LNCaP clone FGC (cell line): ENCODE results near the gene CFAP68.

Experiments used
- DNase-seq: peaks from one replicate; pipeline ENCODE4 v3.0.0-alpha.2; 2011; ENCODE audit warnings: low read depth
- H3K4me3 ChIP-seq: 2 replicates; pipeline ENCODE4 v1.5.1; 2011; ENCODE audit warnings: mild to moderate bottlenecking, low read depth, low read length, control low read depth
- TF ChIP-seq, protein P1 (sequence below): IDR thresholded peaks from 2 replicates; pipeline ENCODE4 v1.5.1; 2012; ENCODE audit warnings: mild to moderate bottlenecking; ENCODE audit not compliant: control insufficient read depth, insufficient read depth; ENCODE audit errors: extremely low read depth

Gene CFAP68

DNA sequence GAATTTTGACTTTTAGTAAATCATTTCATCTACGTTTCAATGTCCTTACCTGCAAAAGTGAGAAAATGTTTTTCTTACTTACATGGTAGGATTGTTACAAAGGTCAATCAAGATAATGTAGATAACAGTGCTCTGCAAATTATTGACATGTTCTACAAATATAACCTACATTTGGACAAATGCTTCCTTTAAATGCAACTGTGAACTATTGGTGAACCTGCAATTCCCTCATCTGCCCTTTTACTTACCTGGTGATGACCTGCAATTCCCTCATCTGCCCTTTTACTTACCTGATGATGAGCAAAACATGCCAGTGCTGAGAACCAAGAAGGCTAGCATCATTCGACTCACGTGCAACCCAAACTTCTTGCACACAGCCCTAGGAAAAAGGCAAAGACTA is 19.1 kb upstream of the CFAP68 start:
- no peak overlapping the region for H3K4me3 ChIP-seq
- TF ChIP-seq, protein P1, sequence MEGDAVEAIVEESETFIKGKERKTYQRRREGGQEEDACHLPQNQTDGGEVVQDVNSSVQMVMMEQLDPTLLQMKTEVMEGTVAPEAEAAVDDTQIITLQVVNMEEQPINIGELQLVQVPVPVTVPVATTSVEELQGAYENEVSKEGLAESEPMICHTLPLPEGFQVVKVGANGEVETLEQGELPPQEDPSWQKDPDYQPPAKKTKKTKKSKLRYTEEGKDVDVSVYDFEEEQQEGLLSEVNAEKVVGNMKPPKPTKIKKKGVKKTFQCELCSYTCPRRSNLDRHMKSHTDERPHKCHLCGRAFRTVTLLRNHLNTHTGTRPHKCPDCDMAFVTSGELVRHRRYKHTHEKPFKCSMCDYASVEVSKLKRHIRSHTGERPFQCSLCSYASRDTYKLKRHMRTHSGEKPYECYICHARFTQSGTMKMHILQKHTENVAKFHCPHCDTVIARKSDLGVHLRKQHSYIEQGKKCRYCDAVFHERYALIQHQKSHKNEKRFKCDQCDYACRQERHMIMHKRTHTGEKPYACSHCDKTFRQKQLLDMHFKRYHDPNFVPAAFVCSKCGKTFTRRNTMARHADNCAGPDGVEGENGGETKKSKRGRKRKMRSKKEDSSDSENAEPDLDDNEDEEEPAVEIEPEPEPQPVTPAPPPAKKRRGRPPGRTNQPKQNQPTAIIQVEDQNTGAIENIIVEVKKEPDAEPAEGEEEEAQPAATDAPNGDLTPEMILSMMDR: no peak
- no peak for DNase-seq

- no peak for DNase-seq
- TF ChIP-seq, protein P1: no peak
- peak overlapping the region; percentile 82 for H3K4me3 ChIP-seq
These were observed 9.2 kb upstream of the CFAP68 start for GRCh38 chr11:111870113-111870512.

DNA sequence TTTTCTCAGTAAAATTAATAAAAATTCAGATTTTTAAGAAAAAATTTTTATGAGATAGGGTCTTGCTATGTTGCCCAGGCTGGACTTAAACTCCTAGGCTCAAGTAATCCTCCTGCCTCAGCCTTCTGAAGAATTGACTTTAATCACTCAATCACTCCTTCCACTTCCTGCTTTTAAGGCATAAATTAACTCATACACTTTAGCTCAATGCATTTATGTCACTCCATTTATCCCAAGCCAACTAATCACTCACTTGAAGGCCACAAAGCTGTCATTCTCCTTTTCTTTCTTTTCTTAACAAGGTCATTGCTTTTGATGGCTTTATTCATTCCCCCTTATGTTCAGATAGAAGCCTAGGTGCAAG is 8.8 kb upstream of the CFAP68 start:
- DNase-seq: no peak
- TF ChIP-seq, protein P1: no peak
- peak overlapping the region; percentile 82 for H3K4me3 ChIP-seq

DNA sequence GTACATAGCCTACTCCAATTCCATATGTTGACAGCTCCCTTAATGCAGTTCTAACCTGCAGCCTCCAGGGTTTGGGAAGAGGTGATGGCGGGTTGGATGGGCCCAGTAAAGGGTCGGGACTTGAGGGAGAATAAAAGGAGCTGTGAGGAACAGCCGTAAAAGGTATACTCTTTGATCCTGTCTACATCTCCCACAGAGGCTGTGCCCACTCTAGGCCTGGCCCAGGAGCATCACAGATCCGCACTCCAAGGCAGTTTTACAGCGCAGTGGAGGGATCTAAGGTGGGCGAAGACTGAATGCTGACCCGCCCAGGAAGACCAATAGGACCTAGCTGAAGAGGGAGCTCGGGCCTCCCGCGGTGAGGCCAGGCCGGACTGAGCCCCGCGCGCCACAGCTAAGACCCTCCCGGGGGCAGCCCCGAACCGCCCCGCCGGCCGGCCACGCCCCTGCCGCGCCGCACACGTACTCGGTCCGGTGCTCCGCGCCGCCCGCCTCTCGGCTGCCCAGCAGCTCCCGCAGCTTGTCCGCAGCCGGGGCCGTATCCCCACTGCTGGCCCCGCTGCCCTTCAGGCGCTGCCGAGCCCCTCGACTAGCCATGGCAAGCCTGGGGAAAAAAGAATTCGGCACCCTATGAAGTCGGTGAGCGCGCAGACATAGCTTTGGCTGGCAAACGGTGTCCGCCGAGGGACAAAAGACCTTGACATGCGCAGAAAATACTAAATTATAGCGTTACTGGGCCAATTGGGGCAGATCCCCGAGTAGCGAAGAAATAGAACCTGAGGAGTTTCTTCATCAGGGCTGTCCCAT is 8.3 kb upstream of the CFAP68 start, which contains the start of gene ALG9:
ALG9 (minus strand) TSS at position 696 of the 807 bp plus-strand sequence; CDS start at position 597, 99 bp downstream.
- TF ChIP-seq, protein P1: 0 out of 2 replicates have a peak, but pooled peaks have one; percentile 19
- DNase-seq: peak; percentile 53
- H3K4me3 ChIP-seq: peak within 1 kb of the TSS; percentile 82

GRCh38 chr11:111871693-111872161 is 7.6 kb upstream of the CFAP68 start:
- TF ChIP-seq, protein P1: no peak
- H3K4me3 ChIP-seq: peak overlapping the region; percentile 82
- no peak for DNase-seq

GRCh38 chr11:111878385-111878848 is 924 bp upstream of the CFAP68 start:
- peak overlapping the region; percentile 75 for H3K4me3 ChIP-seq
- TF ChIP-seq, protein P1: peak; percentile 35
- peak; percentile 23 for DNase-seq
